ENCODE results near the gene TEX55.

TEX55 gene

DNA sequence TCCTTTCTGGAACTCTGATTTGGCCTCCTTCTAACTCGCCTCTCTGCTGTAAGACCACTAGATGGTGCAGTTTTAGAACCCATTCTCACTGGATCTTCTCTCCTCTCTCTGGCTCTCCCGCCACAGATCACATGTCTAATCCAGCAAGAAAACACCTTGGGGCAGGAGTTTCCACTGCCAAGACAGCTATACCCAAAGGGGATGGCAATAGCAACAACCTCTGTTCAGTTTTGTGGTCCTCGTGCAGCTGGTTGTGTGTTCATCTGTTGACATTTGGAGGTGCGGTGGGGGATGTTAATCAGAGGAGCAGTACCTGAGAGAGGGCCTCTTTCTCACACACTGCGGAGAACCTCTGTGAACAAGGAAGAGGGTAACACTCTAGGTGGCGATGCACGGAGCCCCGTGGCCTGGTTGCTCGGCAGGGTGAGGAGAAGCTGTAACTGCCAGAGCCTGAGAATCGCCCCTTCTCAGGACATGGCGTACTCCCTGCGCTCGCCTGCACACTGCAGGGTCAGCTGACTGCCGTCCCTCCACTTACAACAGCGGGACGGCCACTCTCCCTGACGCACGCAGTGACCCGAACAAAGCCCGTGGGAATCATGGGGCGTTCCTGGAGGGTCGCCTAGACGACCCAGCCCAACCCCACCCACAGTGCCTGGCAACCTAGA is at the start of gene TEX55:
TSS of gene TEX55 (plus strand) at position 666 of the 668 bp plus-strand sequence. CDS start 25 bp downstream, outside the sequence.
- TF ChIP-seq CTCF (IDR thresholded peaks at IDR 0.05), result peak; percentile 41
- Histone ChIP-seq H3K9me3 (ENCODE audit: control insufficient read depth, low read length) (no peaks in the 10 kb centered on the region), H3K36me3 (ENCODE audit: control insufficient read depth, insufficient read depth, low read length) (no peaks in the 10 kb centered on the region)

GRCh38 chr3:119098003-119098402 is 48.0 kb upstream of the TEX55 start:
- H3K4me1 ChIP-seq, result no peaks in the 10 kb centered on the region
- no peak overlapping the region for H3K9ac ChIP-seq
- no peaks in the 10 kb centered on the region for H3K79me2 ChIP-seq
- H3K4me3 ChIP-seq (ENCODE audit: low read depth, low read length), result no peak overlapping the region
- H3K36me3 ChIP-seq (ENCODE audit: control insufficient read depth, insufficient read depth, low read length), result no peaks in the 10 kb centered on the region
- no peaks in the 10 kb centered on the region for H3K9me3 ChIP-seq (ENCODE audit: control insufficient read depth, low read length)
- no peak overlapping the region for H3K27ac ChIP-seq
- no peak overlapping the region for H2AFZ ChIP-seq
- no peak for TF ChIP-seq CTCF (IDR thresholded peaks at IDR 0.05)
- no peaks in the 10 kb centered on the region for H3K27me3 ChIP-seq (ENCODE audit: control insufficient read depth, insufficient read depth, low read length)
- no peak overlapping the region for H3K4me2 ChIP-seq (ENCODE audit: low read length)

More for the DNA sequence above, at the start of gene TEX55:
- no peak within 1 kb of the TSS for H3K4me2 ChIP-seq (ENCODE audit: low read length)
- H3K9ac ChIP-seq, result no peak within 1 kb of the TSS
- no peak within 1 kb of the TSS for H3K4me3 ChIP-seq (ENCODE audit: low read depth, low read length)
- H3K79me2 ChIP-seq, result no peaks in the 10 kb centered on the region
- peak within 1 kb of the TSS; percentile 36 for H2AFZ ChIP-seq
- no peaks in the 10 kb centered on the region for H3K27me3 ChIP-seq (ENCODE audit: control insufficient read depth, insufficient read depth, low read length)
- no peaks in the 10 kb centered on the region for H3K4me1 ChIP-seq
- no peak within 1 kb of the TSS for H3K27ac ChIP-seq

- no peak overlapping the region for H3K4me2 ChIP-seq (ENCODE audit: low read length)
- H3K4me3 ChIP-seq (ENCODE audit: low read depth, low read length), result no peak overlapping the region
- peak; percentile 71 for TF ChIP-seq CTCF (IDR thresholded peaks at IDR 0.05)
Observed at GRCh38 chr3:119098619-119099222, 47.2 kb upstream of the TEX55 start.

DNA sequence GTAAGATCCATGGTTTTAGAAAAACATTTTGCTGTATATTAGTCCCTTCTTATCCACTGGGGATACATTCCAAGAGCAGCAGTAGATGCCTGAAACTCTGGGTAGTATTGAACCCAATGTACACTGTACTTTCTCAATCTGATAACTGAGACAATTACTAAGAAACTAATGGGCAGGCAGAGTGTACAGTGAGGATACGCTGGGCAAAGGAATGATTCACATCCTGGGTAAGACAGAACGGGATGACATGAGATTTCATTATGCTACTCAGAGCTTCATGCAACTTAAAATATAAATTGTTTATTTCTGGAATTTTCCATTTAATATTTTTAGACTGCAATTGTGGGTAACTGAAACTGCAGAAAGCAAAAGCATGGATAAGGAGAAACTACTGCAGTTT is 46.2 kb upstream of the TEX55 start:
- Histone ChIP-seq H3K27me3 (ENCODE audit: control insufficient read depth, insufficient read depth, low read length) (no peaks in the 10 kb centered on the region), H3K4me3 (ENCODE audit: low read depth, low read length) (no peak overlapping the region), H3K4me2 (ENCODE audit: low read length) (no peak overlapping the region), H3K27ac (no peak overlapping the region), H2AFZ (no peak overlapping the region), H3K4me1 (no peaks in the 10 kb centered on the region), H3K79me2 (no peaks in the 10 kb centered on the region), H3K9ac (no peak overlapping the region), H3K9me3 (ENCODE audit: control insufficient read depth, low read length) (no peaks in the 10 kb centered on the region), H3K36me3 (ENCODE audit: control insufficient read depth, insufficient read depth, low read length) (no peaks in the 10 kb centered on the region)
- TF ChIP-seq CTCF (IDR thresholded peaks at IDR 0.05), result no peak

More at GRCh38 chr3:119098619-119099222, 47.2 kb upstream of the TEX55 start:
- Histone ChIP-seq H3K9ac (no peak overlapping the region), H3K27ac (no peak overlapping the region), H3K9me3 (ENCODE audit: control insufficient read depth, low read length) (no peaks in the 10 kb centered on the region), H3K79me2 (no peaks in the 10 kb centered on the region), H3K36me3 (ENCODE audit: control insufficient read depth, insufficient read depth, low read length) (no peaks in the 10 kb centered on the region), H3K27me3 (ENCODE audit: control insufficient read depth, insufficient read depth, low read length) (no peaks in the 10 kb centered on the region), H3K4me1 (no peaks in the 10 kb centered on the region), H2AFZ (no peak overlapping the region)
